Panc1 (cell line): ENCODE data around the gene DIDO1. TPM values are rescaled to one million over a fixed set of nuclear protein-coding genes. Genes with fewer than 3 reads are reported as not detected.

ENCODE experiments used
- ATAC-seq: fragments of 200-7000 bp; cut with Tn5 transposase; 2 replicates; pipeline ENCODE4 v1.9.1; 2020; ENCODE audit warnings: mild to moderate bottlenecking, moderate library complexity
- BruUV-seq: library from RNA; stranded (reverse); fragments of 400-500 nt; replicated peaks from 2 replicates; lab custom pipeline; 2021; lab: Mats Ljungman, UMichigan
- CTCF ChIA-PET: fragments of 300-600 bp; sonication (Branson Sonifier 250); formaldehyde crosslinking; loops from one replicate; lab custom pipeline; 2022; ENCODE audit warnings: antibody characterized with exemption; lab: Charles Lee
- POLR2A ChIA-PET: fragments of 300-600 bp; sonication (Branson Sonifier 250); formaldehyde crosslinking; loops from one replicate; lab custom pipeline; 2022; ENCODE audit warnings: antibody characterized with exemption; lab: Charles Lee
- DNase-seq: peaks from one replicate; pipeline ENCODE4 v3.0.0-alpha.2; 2010; ENCODE audit warnings: low read depth, low spot score
- H3K27ac ChIP-seq: 2 replicates; pipeline ENCODE4 v1.5.1; 2011; ENCODE audit warnings: mild to moderate bottlenecking, low read length, inconsistent platforms
- H3K27me3 ChIP-seq: fragments of 200-500 bp; sonication (Bioruptor generic); 2 replicates; pipeline ENCODE4 v1.6.0; 2014; ENCODE audit warnings: low read length, inconsistent platforms; ENCODE audit not compliant: control insufficient read depth, insufficient read depth
- H3K36me3 ChIP-seq: fragments of 200-500 bp; sonication (Bioruptor generic); 2 replicates; pipeline ENCODE4 v1.5.1; 2014; ENCODE audit warnings: inconsistent platforms, mild to moderate bottlenecking, low read length, moderate library complexity; ENCODE audit not compliant: control insufficient read depth, insufficient read depth
- H3K4me1 ChIP-seq: 2 replicates; pipeline ENCODE4 v1.5.1; 2011; ENCODE audit warnings: inconsistent platforms, mild to moderate bottlenecking, low read length, moderate library complexity; ENCODE audit not compliant: control insufficient read depth, insufficient read depth
- H3K4me3 ChIP-seq, 2 experiments: 2 replicates each; pipeline ENCODE4 v1.5.1; 2011 to 2012; ENCODE audit warnings: low read depth in 2 of 2, low read length in 2 of 2, mild to moderate bottlenecking in 2 of 2, inconsistent platforms in 1 of 2, moderate library complexity in 1 of 2
- H3K9me3 ChIP-seq: fragments of 200-500 bp; sonication (Bioruptor generic); 2 replicates; pipeline ENCODE4 v1.5.1; 2014; ENCODE audit warnings: low read depth, mild to moderate bottlenecking, inconsistent platforms, low read length, moderate library complexity; ENCODE audit not compliant: control insufficient read depth, insufficient read depth
- POLR2AphosphoS5 ChIP-seq: IDR thresholded peaks from 2 replicates; pipeline ENCODE4 v1.6.1; 2012; ENCODE audit warnings: mild to moderate bottlenecking, low read depth, low read length, moderate library complexity
- SIN3A ChIP-seq: IDR thresholded peaks from 2 replicates; pipeline ENCODE4 v1.6.1; 2012; ENCODE audit warnings: low read depth, mild to moderate bottlenecking, low read length, moderate library complexity, borderline replicate concordance; ENCODE audit not compliant: insufficient read depth
- TCF7L2 ChIP-seq: IDR thresholded peaks from 2 replicates; pipeline ENCODE4 v1.6.1; 2011; ENCODE audit warnings: mild to moderate bottlenecking, low read depth, low read length, inconsistent platforms
- in situ Hi-C: cut with HindIII; loops from 2 replicates; pipeline ENCODE4 v1.10.0; 2016; ENCODE audit warnings: low sequenced_read_pairs, low pct_unique_long_range_greater_than_20kb
- intact Hi-C: fragments of 100-400 bp; cut with micrococcal nuclease; formaldehyde crosslinking; loops from one replicate; pipeline ENCODE4 v1.10.0; 2022; ENCODE audit not compliant: unreplicated experiment
- total RNA-seq: library from RNA; stranded (reverse); gene quantifications from one replicate; pipeline ENCODE4 v1.2.1, GENCODE V29; 2021; ENCODE audit not compliant: unreplicated experiment
- TF ChIP-seq, protein P1 (sequence below): fragments of 450-650 bp; IDR thresholded peaks from 2 replicates; pipeline ENCODE4 v1.5.1; 2017; ENCODE audit warnings: mild to moderate bottlenecking
- TF ChIP-seq, protein P2 (sequence below), 2 experiments: IDR thresholded peaks; 2 replicates each; pipeline ENCODE4 v1.6.1; 2011 to 2012; ENCODE audit warnings: low read depth in 2 of 2, control low read depth in 1 of 2, low read length in 1 of 2, mild to moderate bottlenecking in 1 of 2, moderate library complexity in 1 of 2; ENCODE audit not compliant: insufficient read depth in 1 of 2

Gene DIDO1
- total RNA-seq, 1 experiment from 2014 or later: 57.3 TPM

DNA sequence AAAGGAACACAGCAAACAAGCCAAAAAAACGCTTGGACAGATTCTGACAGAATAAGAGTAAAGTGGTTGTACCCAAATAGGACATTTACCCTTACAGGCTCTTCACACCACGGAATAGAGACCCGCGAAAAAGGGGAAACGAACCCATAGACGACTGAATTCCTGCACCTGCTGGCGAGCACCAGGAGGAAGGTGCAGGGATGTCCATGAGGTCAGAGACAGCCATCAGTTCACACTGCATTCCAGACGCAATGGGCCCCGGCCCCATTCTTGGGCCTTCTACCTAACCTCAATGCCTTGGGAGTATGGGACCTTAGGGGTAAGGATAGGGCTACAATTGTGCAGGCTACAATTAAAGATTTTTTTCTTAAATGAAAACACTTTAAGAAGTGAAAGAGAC is 5.2 kb upstream of the DIDO1 start:
- H3K4me1 ChIP-seq: peaks cover 67% of the 10 kb centered on the region
- ChIA-PET CTCF (no interaction called here), POLR2A (no interaction called here)
- intact Hi-C loops: no loop called here
- DNase-seq (no peak), ATAC-seq (no peak)
- no peaks in the 10 kb centered on the region for H3K9me3 ChIP-seq
- H3K27me3 ChIP-seq: no peaks in the 10 kb centered on the region
- peak overlapping the region; percentile 64 for H3K27ac ChIP-seq
- in situ Hi-C loops: no loop called here
- H3K4me3 ChIP-seq: no peak overlapping the region
- TF ChIP-seq POLR2AphosphoS5 (no peak), SIN3A (no peak), TCF7L2 (no peak)
- TF ChIP-seq, protein P1, sequence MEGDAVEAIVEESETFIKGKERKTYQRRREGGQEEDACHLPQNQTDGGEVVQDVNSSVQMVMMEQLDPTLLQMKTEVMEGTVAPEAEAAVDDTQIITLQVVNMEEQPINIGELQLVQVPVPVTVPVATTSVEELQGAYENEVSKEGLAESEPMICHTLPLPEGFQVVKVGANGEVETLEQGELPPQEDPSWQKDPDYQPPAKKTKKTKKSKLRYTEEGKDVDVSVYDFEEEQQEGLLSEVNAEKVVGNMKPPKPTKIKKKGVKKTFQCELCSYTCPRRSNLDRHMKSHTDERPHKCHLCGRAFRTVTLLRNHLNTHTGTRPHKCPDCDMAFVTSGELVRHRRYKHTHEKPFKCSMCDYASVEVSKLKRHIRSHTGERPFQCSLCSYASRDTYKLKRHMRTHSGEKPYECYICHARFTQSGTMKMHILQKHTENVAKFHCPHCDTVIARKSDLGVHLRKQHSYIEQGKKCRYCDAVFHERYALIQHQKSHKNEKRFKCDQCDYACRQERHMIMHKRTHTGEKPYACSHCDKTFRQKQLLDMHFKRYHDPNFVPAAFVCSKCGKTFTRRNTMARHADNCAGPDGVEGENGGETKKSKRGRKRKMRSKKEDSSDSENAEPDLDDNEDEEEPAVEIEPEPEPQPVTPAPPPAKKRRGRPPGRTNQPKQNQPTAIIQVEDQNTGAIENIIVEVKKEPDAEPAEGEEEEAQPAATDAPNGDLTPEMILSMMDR: no peak
- TF ChIP-seq, protein P2, sequence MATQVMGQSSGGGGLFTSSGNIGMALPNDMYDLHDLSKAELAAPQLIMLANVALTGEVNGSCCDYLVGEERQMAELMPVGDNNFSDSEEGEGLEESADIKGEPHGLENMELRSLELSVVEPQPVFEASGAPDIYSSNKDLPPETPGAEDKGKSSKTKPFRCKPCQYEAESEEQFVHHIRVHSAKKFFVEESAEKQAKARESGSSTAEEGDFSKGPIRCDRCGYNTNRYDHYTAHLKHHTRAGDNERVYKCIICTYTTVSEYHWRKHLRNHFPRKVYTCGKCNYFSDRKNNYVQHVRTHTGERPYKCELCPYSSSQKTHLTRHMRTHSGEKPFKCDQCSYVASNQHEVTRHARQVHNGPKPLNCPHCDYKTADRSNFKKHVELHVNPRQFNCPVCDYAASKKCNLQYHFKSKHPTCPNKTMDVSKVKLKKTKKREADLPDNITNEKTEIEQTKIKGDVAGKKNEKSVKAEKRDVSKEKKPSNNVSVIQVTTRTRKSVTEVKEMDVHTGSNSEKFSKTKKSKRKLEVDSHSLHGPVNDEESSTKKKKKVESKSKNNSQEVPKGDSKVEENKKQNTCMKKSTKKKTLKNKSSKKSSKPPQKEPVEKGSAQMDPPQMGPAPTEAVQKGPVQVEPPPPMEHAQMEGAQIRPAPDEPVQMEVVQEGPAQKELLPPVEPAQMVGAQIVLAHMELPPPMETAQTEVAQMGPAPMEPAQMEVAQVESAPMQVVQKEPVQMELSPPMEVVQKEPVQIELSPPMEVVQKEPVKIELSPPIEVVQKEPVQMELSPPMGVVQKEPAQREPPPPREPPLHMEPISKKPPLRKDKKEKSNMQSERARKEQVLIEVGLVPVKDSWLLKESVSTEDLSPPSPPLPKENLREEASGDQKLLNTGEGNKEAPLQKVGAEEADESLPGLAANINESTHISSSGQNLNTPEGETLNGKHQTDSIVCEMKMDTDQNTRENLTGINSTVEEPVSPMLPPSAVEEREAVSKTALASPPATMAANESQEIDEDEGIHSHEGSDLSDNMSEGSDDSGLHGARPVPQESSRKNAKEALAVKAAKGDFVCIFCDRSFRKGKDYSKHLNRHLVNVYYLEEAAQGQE (IDR thresholded peaks at IDR 0.05; ENCODE audit: insufficient read depth in 1 of 2, low read depth in 2 of 2, low read length in 1 of 2): no peak
- 0 out of 2 replicates have a peak, but pooled peaks cover 2% of the 10 kb centered on the region for H3K36me3 ChIP-seq
- BruUV-seq: no TSS peak

DNA sequence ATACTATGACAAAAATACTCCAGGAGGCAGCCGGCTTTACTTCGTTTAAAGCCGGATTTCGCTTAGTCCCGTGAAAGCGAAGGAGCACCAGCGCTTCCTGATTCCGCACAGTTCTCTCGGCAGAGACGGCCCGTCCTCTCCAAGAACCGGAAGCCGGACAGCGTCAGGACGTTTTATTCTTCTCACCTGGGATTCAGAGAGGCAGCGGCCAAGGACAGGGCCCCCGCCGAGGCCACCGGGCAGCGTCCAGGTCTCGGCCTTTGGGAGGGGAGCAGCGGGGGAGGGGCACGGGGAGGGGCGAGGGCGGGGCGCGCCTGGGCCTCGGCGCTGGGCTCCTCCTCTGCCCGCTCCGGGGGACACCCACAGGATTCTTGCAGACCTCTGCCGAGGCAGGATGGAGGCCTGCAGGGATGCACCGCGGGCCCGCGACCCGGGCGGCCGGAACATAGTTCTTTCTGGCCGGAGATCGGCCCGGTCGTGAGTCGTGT is 2.8 kb upstream of the DIDO1 start:
- H3K27me3 ChIP-seq: no peaks in the 10 kb centered on the region
- intact Hi-C loops: no loop called here
- peak; percentile 72 for ATAC-seq
- peak overlapping the region; percentile 51 to 73 for H3K4me3 ChIP-seq
- no peak for DNase-seq
- TF ChIP-seq SIN3A: no peak
- TF ChIP-seq TCF7L2: no peak
- TF ChIP-seq, protein P1: no peak
- no peak for TF ChIP-seq POLR2AphosphoS5
- TF ChIP-seq, protein P2 (IDR thresholded peaks at IDR 0.05; ENCODE audit: insufficient read depth in 1 of 2, low read depth in 2 of 2, low read length in 1 of 2): no peak
- H3K4me1 ChIP-seq: peaks cover 54% of the 10 kb centered on the region
- H3K27ac ChIP-seq: peak overlapping the region; percentile 93
- POLR2A ChIA-PET: no interaction called here
- H3K9me3 ChIP-seq: no peaks in the 10 kb centered on the region
- CTCF ChIA-PET: no interaction called here
- in situ Hi-C loops: no loop called here
- H3K36me3 ChIP-seq: no peaks in the 10 kb centered on the region; the same call in 1 of the 2 replicates
- BruUV-seq: no TSS peak
